Measurements from ENCODE around the gene PRKCE. TPM values are rescaled to one million over a fixed set of nuclear protein-coding genes. Genes with fewer than 3 reads are reported as not detected.

Gene PRKCE
- total RNA-seq, 1 experiment from 2014 or later: 1.3 TPM

- no peak overlapping the region for H3K23ac ChIP-seq (ENCODE audit: insufficient read length, low read depth, low read length)
- H3K27me3 Mint-ChIP-seq (ENCODE audit: low read depth): peaks cover 5% of the 10 kb centered on the region
- H3K79me1 ChIP-seq (ENCODE audit: insufficient read depth, low read depth, low read length, poor library complexity, severe bottlenecking): no peaks in the 10 kb centered on the region
- H3K36me3 Mint-ChIP-seq (ENCODE audit: insufficient read depth in 1 of 3, low read depth in 3 of 3): no peaks in the 10 kb centered on the region
- no peaks in the 10 kb centered on the region for H3K9me3 ChIP-seq (ENCODE audit: control insufficient read depth, low read depth, low read length)
- no peak for TF ChIP-seq CTCF (conservative IDR thresholded peaks at IDR 0.05)
- H2BK5ac ChIP-seq (ENCODE audit: insufficient read length, low read length): no peak overlapping the region
- no peak overlapping the region for H2BK12ac ChIP-seq (ENCODE audit: insufficient read length, low read depth, low read length)
- no peak overlapping the region for H3K18ac ChIP-seq (ENCODE audit: insufficient read length, low read depth, low read length)
- H4K8ac ChIP-seq (replicated peaks; ENCODE audit: insufficient read length, low read depth, low read length): no peak overlapping the region
- H3K4me1 Mint-ChIP-seq: no peaks in the 10 kb centered on the region
- no peak overlapping the region for H3T11ph ChIP-seq (ENCODE audit: low read length)
- H2BK20ac ChIP-seq (ENCODE audit: low read depth, low read length, poor library complexity, severe bottlenecking): no peak overlapping the region
- no peak overlapping the region for H3K4ac ChIP-seq (ENCODE audit: low read depth, low read length)
- no peaks in the 10 kb centered on the region for H4K20me1 ChIP-seq (ENCODE audit: control insufficient read depth, insufficient read depth, insufficient read length)
- H3K14ac ChIP-seq (ENCODE audit: insufficient read depth, low read length): no peak overlapping the region
- H3K27ac Mint-ChIP-seq: no peak overlapping the region
- no peak overlapping the region for H3K4me2 ChIP-seq (ENCODE audit: insufficient read depth, insufficient read length, low read length)
- H3K27ac ChIP-seq (ENCODE audit: insufficient read length, low read depth, low read length): no peak overlapping the region
- H2AFZ ChIP-seq (ENCODE audit: low read length): no peak overlapping the region
- H3K27me3 ChIP-seq (ENCODE audit: insufficient read depth, low read length): no peaks in the 10 kb centered on the region
- WGBS (ENCODE audit: extremely low coverage, insufficient read length, low lambda C conversion rate): no CpG with 5 or more reads among the region's 4 CpGs
- H3K56ac ChIP-seq (ENCODE audit: insufficient read length, low read depth, low read length): no peak overlapping the region
- no peaks in the 10 kb centered on the region for H3K4me1 ChIP-seq (ENCODE audit: insufficient read depth, low read length)
- H3K4me3 Mint-ChIP-seq: no peak overlapping the region
- H4K5ac ChIP-seq (ENCODE audit: insufficient read length, low read depth, low read length): no peak overlapping the region
- no peak overlapping the region for H3K9ac ChIP-seq (ENCODE audit: extremely low read depth, insufficient read length, low read length)
- no peaks in the 10 kb centered on the region for H3K79me2 ChIP-seq (ENCODE audit: insufficient read depth, low read length)
- no peak overlapping the region for H2BK15ac ChIP-seq (ENCODE audit: low read depth, low read length)
- no peak overlapping the region for H2BK120ac ChIP-seq (ENCODE audit: low read depth, low read length, poor library complexity, severe bottlenecking)
- no peak overlapping the region for H4K91ac ChIP-seq (ENCODE audit: insufficient read length, low read depth, low read length)
- no peak for DNase-seq
- H3K23me2 ChIP-seq (ENCODE audit: insufficient read length, low read depth, low read length, poor library complexity, severe bottlenecking): no peaks in the 10 kb centered on the region
- no peaks in the 10 kb centered on the region for H3K9me3 Mint-ChIP-seq
- no peak overlapping the region for H2AK5ac ChIP-seq (ENCODE audit: insufficient read length, low read length)
Measured at GRCh38 chr2:46079985-46080560, 428.6 kb downstream of the PRKCE start.
